GM12801 (cell line): ENCODE measurements around the gene AP2A2.

ENCODE experiments used
- TF ChIP-seq, protein P1 (sequence below): IDR thresholded peaks from one replicate; pipeline ENCODE4 v1.5.1; 2011; ENCODE audit warnings: control low read depth; ENCODE audit not compliant: insufficient read length; ENCODE audit errors: extremely low read depth

AP2A2 gene

DNA sequence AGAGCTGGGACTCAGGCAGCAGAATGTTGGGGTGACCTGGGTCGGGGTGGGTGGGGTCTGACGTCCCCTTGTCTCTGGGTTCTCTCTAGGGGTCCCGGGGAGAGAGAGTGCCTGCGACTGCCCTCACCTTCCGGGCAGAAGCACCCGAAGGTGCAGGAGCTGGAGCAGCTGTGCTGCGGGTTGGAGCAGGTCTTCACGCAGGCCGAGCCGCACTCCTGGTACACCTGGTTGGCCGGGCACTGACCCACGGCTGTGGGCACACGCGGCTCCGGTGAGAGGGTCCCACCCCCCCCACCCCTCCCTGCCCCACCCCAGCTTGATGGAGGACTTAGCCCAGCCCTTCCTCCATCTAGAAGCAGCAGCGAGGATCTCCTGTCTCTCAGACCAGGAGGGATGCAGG lies 104.4 kb downstream of the AP2A2 start:
- TF ChIP-seq, protein P1, sequence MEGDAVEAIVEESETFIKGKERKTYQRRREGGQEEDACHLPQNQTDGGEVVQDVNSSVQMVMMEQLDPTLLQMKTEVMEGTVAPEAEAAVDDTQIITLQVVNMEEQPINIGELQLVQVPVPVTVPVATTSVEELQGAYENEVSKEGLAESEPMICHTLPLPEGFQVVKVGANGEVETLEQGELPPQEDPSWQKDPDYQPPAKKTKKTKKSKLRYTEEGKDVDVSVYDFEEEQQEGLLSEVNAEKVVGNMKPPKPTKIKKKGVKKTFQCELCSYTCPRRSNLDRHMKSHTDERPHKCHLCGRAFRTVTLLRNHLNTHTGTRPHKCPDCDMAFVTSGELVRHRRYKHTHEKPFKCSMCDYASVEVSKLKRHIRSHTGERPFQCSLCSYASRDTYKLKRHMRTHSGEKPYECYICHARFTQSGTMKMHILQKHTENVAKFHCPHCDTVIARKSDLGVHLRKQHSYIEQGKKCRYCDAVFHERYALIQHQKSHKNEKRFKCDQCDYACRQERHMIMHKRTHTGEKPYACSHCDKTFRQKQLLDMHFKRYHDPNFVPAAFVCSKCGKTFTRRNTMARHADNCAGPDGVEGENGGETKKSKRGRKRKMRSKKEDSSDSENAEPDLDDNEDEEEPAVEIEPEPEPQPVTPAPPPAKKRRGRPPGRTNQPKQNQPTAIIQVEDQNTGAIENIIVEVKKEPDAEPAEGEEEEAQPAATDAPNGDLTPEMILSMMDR = no peak

GRCh38 chr11:1030556-1030955 lies 104.9 kb downstream of the AP2A2 start:
- TF ChIP-seq, protein P1 = no peak

GRCh38 chr11:1031121-1031899 lies 105.6 kb downstream of the AP2A2 start:
- TF ChIP-seq, protein P1 = no peak

DNA sequence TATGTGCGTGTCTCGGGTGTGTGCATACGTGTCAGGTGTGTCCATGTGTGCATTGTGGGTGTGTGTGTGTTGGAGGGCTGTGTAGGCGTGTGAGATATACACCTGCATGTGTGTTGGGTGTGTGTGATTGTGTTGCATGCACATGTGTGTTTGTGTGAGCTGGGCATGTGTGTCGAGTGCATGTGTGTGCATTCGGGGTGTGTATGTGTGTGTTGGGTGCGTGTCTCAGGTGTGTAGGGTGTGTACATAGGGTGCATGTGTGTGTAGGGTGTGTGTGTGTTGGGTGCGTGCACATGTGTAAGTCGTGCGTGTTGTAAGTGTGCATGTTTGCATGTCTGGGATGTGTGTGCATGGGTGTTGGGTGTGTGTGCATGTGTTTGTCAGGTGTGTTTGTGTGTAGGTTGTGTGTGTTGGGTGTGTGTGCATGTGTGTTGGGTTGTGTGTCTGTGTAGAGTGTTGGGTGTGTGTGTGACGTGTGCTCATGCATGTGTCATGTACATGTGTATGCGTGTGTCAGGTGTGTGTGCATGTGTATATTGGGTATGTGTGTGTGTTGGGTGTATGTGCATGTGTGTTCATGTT lies 106.7 kb downstream of the AP2A2 start:
- TF ChIP-seq, protein P1 = no peak

GRCh38 chr11:1033016-1033798 lies 107.5 kb downstream of the AP2A2 start:
- TF ChIP-seq, protein P1 = no peak

DNA sequence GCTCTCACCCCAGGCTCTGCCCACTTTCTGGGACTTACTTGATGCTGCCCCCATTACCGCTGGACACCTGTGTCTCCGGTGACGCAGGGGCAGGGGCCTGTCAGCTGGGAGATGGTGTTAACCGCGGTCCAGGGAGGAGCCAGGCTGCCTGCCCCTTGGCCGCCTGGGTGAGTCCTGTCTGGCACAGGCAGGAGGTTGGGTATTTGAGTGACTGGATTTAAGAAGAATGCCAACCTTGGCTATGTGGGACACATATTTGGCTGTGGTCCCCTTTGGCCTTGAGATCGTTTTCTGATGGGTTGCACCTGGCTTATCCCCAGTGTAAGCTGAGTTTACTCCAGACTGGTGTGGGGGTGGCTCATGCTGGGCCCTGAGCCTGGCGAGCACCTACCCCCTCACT lies 108.3 kb downstream of the AP2A2 start:
- TF ChIP-seq, protein P1 = no peak
